OCI-LY3 (cell line): ENCODE data around the gene SLC9C2.

Source experiments
- H2AFZ ChIP-seq: fragments of 200-600, 300-600 bp; shearing (Covaris generic); 2 replicates; pipeline ENCODE4 v1.6.0; 2014; ENCODE audit warnings: antibody characterized with exemption, low read depth, low read length
- H3K27ac ChIP-seq: fragments of 200-600, 300-600 bp; sonication (generic); 2 replicates; pipeline ENCODE4 v1.5.1; 2014; ENCODE audit warnings: mild to moderate bottlenecking, low read length, moderate library complexity, mixed read lengths
- H3K27me3 ChIP-seq: fragments of 200-600, 300-600 bp; sonication (generic); 2 replicates; pipeline ENCODE4 v1.6.1; 2014; ENCODE audit warnings: low read depth, low read length, mixed read lengths
- H3K36me3 ChIP-seq: fragments of 200-600, 300-600 bp; sonication (generic); replicated peaks from 2 replicates; pipeline ENCODE3; 2014; ENCODE audit warnings: low read depth, low read length, mixed read lengths
- H3K4me1 ChIP-seq: fragments of 300-600, 200-600 bp; sonication (generic); 2 replicates; pipeline ENCODE4 v1.6.1; 2014; ENCODE audit warnings: low read length, mixed read lengths
- H3K4me2 ChIP-seq: fragments of 200-600, 300-600 bp; sonication (generic); 2 replicates; pipeline ENCODE4 v1.6.1; 2014; ENCODE audit warnings: low read length, mixed read lengths
- H3K4me3 ChIP-seq: fragments of 300-600, 200-600 bp; sonication (generic); 2 replicates; pipeline ENCODE4 v1.5.1; 2014; ENCODE audit warnings: antibody characterized with exemption, mild to moderate bottlenecking, low read length, moderate library complexity
- H3K79me2 ChIP-seq: fragments of 300-600, 200-600 bp; shearing (Covaris generic); 2 replicates; pipeline ENCODE4 v1.6.1; 2014; ENCODE audit warnings: mild to moderate bottlenecking, low read length, mixed read lengths
- H3K9ac ChIP-seq: fragments of 300-600, 200-600 bp; shearing (Covaris generic); 2 replicates; pipeline ENCODE4 v1.6.0; 2014; ENCODE audit warnings: mild to moderate bottlenecking, low read length, moderate library complexity
- H3K9me3 ChIP-seq: fragments of 200-600, 300-600 bp; shearing (Covaris generic); 2 replicates; pipeline ENCODE4 v1.6.1; 2014; ENCODE audit warnings: low read length, mixed read lengths; ENCODE audit not compliant: insufficient read depth
- H4K20me1 ChIP-seq: fragments of 200-600, 300-600 bp; sonication (generic); 2 replicates; pipeline ENCODE4 v1.6.1; 2016; ENCODE audit warnings: low read length, mixed read lengths; ENCODE audit not compliant: insufficient read depth
- CTCF ChIP-seq: fragments of 200-600, 300-600 bp; sonication (generic); IDR thresholded peaks from 2 replicates; pipeline ENCODE4 v1.5.1; 2014; ENCODE audit warnings: antibody characterized with exemption, low read length, low read depth
- EZH2phosphoT487 ChIP-seq: fragments of 200-600 bp; shearing (Covaris generic); IDR thresholded peaks from 2 replicates; pipeline ENCODE4 v1.6.1; 2018; ENCODE audit warnings: antibody characterized with exemption, mixed run types, low read depth

The SLC9C2 gene

GRCh38 chr1:173562813-173563212 is 40.1 kb downstream of the SLC9C2 start:
- Histone ChIP-seq H2AFZ (no peak overlapping the region), H3K4me1 (no peaks in the 10 kb centered on the region), H3K9me3 (0 out of 2 replicates have a peak, but pooled peaks cover 5% of the 10 kb centered on the region), H3K27me3 (no peaks in the 10 kb centered on the region), H3K27ac (no peak overlapping the region), H3K9ac (no peak overlapping the region), H3K4me3 (no peak overlapping the region), H3K36me3 (peaks cover 1% of the 10 kb centered on the region), H4K20me1 (no peaks in the 10 kb centered on the region), H3K79me2 (no peaks in the 10 kb centered on the region), H3K4me2 (no peak overlapping the region)
- TF ChIP-seq CTCF = no peak
- TF ChIP-seq EZH2phosphoT487 = no peak

- Histone ChIP-seq H3K4me3 (no peak overlapping the region), H3K79me2 (no peaks in the 10 kb centered on the region), H3K27ac (no peak overlapping the region), H3K36me3 (no peaks in the 10 kb centered on the region), H3K4me2 (no peak overlapping the region), H3K9ac (no peak overlapping the region), H3K27me3 (no peaks in the 10 kb centered on the region), H4K20me1 (no peaks in the 10 kb centered on the region), H3K4me1 (no peaks in the 10 kb centered on the region), H2AFZ (no peak overlapping the region), H3K9me3 (no peaks in the 10 kb centered on the region)
- TF ChIP-seq CTCF (no peak), EZH2phosphoT487 (no peak)
Observed at GRCh38 chr1:173561263-173561662, 41.6 kb downstream of the SLC9C2 start.

GRCh38 chr1:173560285-173560880 is 42.5 kb downstream of the SLC9C2 start:
- no peak overlapping the region for H2AFZ ChIP-seq

More at GRCh38 chr1:173560285-173560880, 42.5 kb downstream of the SLC9C2 start:
- Histone ChIP-seq H3K36me3 (no peaks in the 10 kb centered on the region), H3K79me2 (no peaks in the 10 kb centered on the region), H3K27ac (no peak overlapping the region), H3K27me3 (no peaks in the 10 kb centered on the region), H4K20me1 (no peaks in the 10 kb centered on the region), H3K9me3 (no peaks in the 10 kb centered on the region), H3K4me2 (no peak overlapping the region), H3K9ac (no peak overlapping the region), H3K4me1 (no peaks in the 10 kb centered on the region), H3K4me3 (no peak overlapping the region)
- TF ChIP-seq EZH2phosphoT487 (no peak), CTCF (no peak)
